ENCODE measurements around the gene KRT81.

The KRT81 gene

DNA sequence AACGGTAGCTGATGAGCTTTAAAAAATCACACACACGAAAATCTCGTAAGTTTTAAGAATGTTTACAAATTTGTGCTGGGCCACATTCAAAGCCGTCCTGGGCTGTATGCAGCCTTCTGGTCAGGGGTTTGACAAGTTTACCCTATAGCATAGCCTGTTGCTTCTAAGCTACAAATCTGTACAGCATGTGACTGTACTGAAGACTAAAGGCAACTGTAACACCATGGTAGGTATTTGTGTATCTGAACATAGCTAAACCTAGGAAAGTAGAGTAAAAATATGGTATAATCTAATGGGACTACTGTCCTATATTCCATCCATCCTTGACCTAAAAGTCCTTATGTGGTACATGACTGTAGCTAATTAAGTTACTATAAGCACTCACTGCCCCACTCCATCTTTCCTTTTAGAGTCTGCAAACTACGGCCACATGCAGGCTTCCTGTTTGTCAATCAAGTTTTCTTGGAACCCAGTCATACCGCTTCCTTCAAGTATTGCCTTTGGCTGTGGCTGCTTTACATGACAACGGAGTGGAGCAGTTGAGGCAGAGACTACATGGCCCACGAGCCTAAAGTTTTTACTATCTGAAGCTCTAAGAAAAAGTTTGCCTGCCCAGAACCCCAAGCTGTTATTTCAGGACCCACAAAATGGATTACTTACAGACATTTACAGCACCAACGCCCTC is 39.8 kb downstream of the KRT81 start:
- Histone ChIP-seq H3K27ac (ENCODE audit: low read length, poor library complexity, severe bottlenecking) (no peak overlapping the region), H3K27me3 (ENCODE audit: control insufficient read depth in 1 of 2, insufficient read depth in 1 of 2, low read length in 2 of 2) (peaks cover 0 to 70% of the 10 kb centered on the region in 2 experiments), H4K91ac (ENCODE audit: low read length) (no peak overlapping the region), H3K9me3 (ENCODE audit: control insufficient read depth, low read length) (no peaks in the 10 kb centered on the region), H3K14ac (ENCODE audit: low read length in 2 of 2) (no peak overlapping the region), H2AK5ac (ENCODE audit: low read length, severe bottlenecking) (peak overlapping the region; percentile 24), H3K4me2 (ENCODE audit: low read length, poor library complexity, severe bottlenecking) (no peak overlapping the region), H2BK12ac (ENCODE audit: low read length in 2 of 2) (no peak overlapping the region), H3K79me1 (replicated peaks; ENCODE audit: low read length, poor library complexity, severe bottlenecking) (no peaks in the 10 kb centered on the region), H2BK5ac (ENCODE audit: low read depth, low read length, poor library complexity, severe bottlenecking) (no peak overlapping the region), H3K23ac (ENCODE audit: low read length in 2 of 2) (no peak overlapping the region), H2BK15ac (ENCODE audit: low read depth, poor library complexity, severe bottlenecking) (no peak overlapping the region), H2AFZ (ENCODE audit: low read depth, low read length) (no peak overlapping the region), H3K9ac (ENCODE audit: low read length) (no peak overlapping the region), H4K8ac (ENCODE audit: low read length) (no peak overlapping the region), H3K18ac (ENCODE audit: low read depth in 1 of 2, low read length in 2 of 2) (no peak overlapping the region), H3K36me3 (ENCODE audit: control insufficient read depth in 1 of 2, insufficient read depth in 2 of 2, low read depth in 1 of 2, low read length in 2 of 2) (no peaks in the 10 kb centered on the region), H3K4me3 (ENCODE audit: insufficient read depth in 1 of 2, low read depth in 1 of 2, low read length in 2 of 2) (no peak overlapping the region), H3K4me1 (ENCODE audit: control insufficient read depth, insufficient read depth, low read depth, low read length) (peaks cover 50% of the 10 kb centered on the region), H3K4ac (ENCODE audit: low read depth in 1 of 2, low read length in 2 of 2) (no peak overlapping the region), H2BK120ac (ENCODE audit: low read depth, low read length) (no peak overlapping the region)
- no peak for DNase-seq
- 77% methylated on average over 8 of the region's 9 CpGs for WGBS

GRCh38 chr12:52250048-52250990 is 41.0 kb downstream of the KRT81 start:
- Histone ChIP-seq H2BK120ac (ENCODE audit: low read depth, low read length) (no peak overlapping the region), H2BK5ac (ENCODE audit: low read depth, low read length, poor library complexity, severe bottlenecking) (no peak overlapping the region), H3K23ac (ENCODE audit: low read length in 2 of 2) (no peak overlapping the region), H4K91ac (ENCODE audit: low read length) (no peak overlapping the region), H3K27me3 (ENCODE audit: control insufficient read depth in 1 of 2, insufficient read depth in 1 of 2, low read length in 2 of 2) (peaks cover 0 to 59% of the 10 kb centered on the region in 2 experiments), H3K4me2 (ENCODE audit: low read length, poor library complexity, severe bottlenecking) (peak overlapping the region; percentile 25), H2AK5ac (ENCODE audit: low read length, severe bottlenecking) (peak overlapping the region; percentile 14), H3K14ac (ENCODE audit: low read length in 2 of 2) (no peak overlapping the region), H3K18ac (ENCODE audit: low read depth in 1 of 2, low read length in 2 of 2) (no peak overlapping the region), H3K4me1 (ENCODE audit: control insufficient read depth, insufficient read depth, low read depth, low read length) (peaks cover 52% of the 10 kb centered on the region), H3K79me1 (replicated peaks; ENCODE audit: low read length, poor library complexity, severe bottlenecking) (no peaks in the 10 kb centered on the region), H3K27ac (ENCODE audit: low read length, poor library complexity, severe bottlenecking) (no peak overlapping the region), H3K4me3 (ENCODE audit: insufficient read depth in 1 of 2, low read depth in 1 of 2, low read length in 2 of 2) (no peak overlapping the region), H2BK15ac (ENCODE audit: low read depth, poor library complexity, severe bottlenecking) (no peak overlapping the region), H3K36me3 (ENCODE audit: control insufficient read depth in 1 of 2, insufficient read depth in 2 of 2, low read depth in 1 of 2, low read length in 2 of 2) (no peaks in the 10 kb centered on the region), H2AFZ (ENCODE audit: low read depth, low read length) (no peak overlapping the region), H3K9me3 (ENCODE audit: control insufficient read depth, low read length) (no peaks in the 10 kb centered on the region), H4K8ac (ENCODE audit: low read length) (no peak overlapping the region), H3K9ac (ENCODE audit: low read length) (no peak overlapping the region), H2BK12ac (ENCODE audit: low read length in 2 of 2) (no peak overlapping the region), H3K4ac (ENCODE audit: low read depth in 1 of 2, low read length in 2 of 2) (no peak overlapping the region)
- 21% methylated on average over 52 of the region's 52 CpGs for WGBS
- no peak for DNase-seq

DNA sequence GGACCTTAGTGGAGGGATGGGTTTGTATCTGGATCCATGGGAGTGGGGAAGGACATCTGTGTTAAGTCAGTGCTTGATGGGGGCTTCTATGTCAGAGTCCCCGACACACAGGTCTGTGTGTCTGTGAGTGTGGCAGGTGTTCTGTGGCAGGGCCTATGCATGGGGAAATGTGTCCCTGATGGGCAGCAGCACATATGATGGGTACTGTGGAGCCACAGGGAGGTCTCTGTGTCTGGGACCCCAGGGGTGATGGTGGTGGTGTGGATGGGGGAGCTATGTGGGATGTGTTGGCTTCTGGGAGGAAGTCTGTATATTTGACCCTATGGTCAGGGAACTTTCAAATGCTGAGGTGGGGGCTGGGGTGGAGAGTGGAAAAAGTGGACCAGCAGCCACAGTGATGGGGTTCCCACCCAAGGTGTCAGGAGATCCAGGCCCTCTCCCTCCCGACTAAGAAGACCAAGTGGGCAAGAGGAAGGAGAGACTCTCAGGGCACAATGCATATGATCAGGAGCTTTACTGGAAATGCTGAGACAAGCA is 41.8 kb downstream of the KRT81 start:
- Histone ChIP-seq H3K4ac (ENCODE audit: low read depth in 1 of 2, low read length in 2 of 2) (no peak overlapping the region), H3K27ac (ENCODE audit: low read length, poor library complexity, severe bottlenecking) (no peak overlapping the region), H2BK120ac (ENCODE audit: low read depth, low read length) (no peak overlapping the region), H4K8ac (ENCODE audit: low read length) (no peak overlapping the region), H4K91ac (ENCODE audit: low read length) (no peak overlapping the region), H3K4me2 (ENCODE audit: low read length, poor library complexity, severe bottlenecking) (no peak overlapping the region), H3K79me1 (replicated peaks; ENCODE audit: low read length, poor library complexity, severe bottlenecking) (no peaks in the 10 kb centered on the region), H3K36me3 (ENCODE audit: control insufficient read depth in 1 of 2, insufficient read depth in 2 of 2, low read depth in 1 of 2, low read length in 2 of 2) (no peaks in the 10 kb centered on the region), H2BK12ac (ENCODE audit: low read length in 2 of 2) (no peak overlapping the region), H2AFZ (ENCODE audit: low read depth, low read length) (no peak overlapping the region), H3K14ac (ENCODE audit: low read length in 2 of 2) (no peak overlapping the region), H2BK5ac (ENCODE audit: low read depth, low read length, poor library complexity, severe bottlenecking) (no peak overlapping the region), H3K23ac (ENCODE audit: low read length in 2 of 2) (no peak overlapping the region), H3K27me3 (ENCODE audit: control insufficient read depth in 1 of 2, insufficient read depth in 1 of 2, low read length in 2 of 2) (peaks cover 0 to 51% of the 10 kb centered on the region in 2 experiments), H3K9ac (ENCODE audit: low read length) (no peak overlapping the region), H2BK15ac (ENCODE audit: low read depth, poor library complexity, severe bottlenecking) (no peak overlapping the region), H3K9me3 (ENCODE audit: control insufficient read depth, low read length) (no peaks in the 10 kb centered on the region), H2AK5ac (ENCODE audit: low read length, severe bottlenecking) (peak overlapping the region; percentile 3), H3K18ac (ENCODE audit: low read depth in 1 of 2, low read length in 2 of 2) (no peak overlapping the region), H3K4me1 (ENCODE audit: control insufficient read depth, insufficient read depth, low read depth, low read length) (peaks cover 56% of the 10 kb centered on the region), H3K4me3 (ENCODE audit: insufficient read depth in 1 of 2, low read depth in 1 of 2, low read length in 2 of 2) (no peak overlapping the region)
- no peak for DNase-seq
- 88% methylated on average over 2 of the region's 2 CpGs for WGBS
